AG10803 (cell line): Measurements from ENCODE around the gene ARL3.

Experiments
- DNase-seq: peaks from one replicate; pipeline ENCODE4 v3.0.0; 2010; ENCODE audit warnings: low read depth
- H3K4me3 ChIP-seq: 2 replicates; pipeline ENCODE4 v1.5.1; 2011; ENCODE audit warnings: mild to moderate bottlenecking, low read length, control low read depth
- CTCF ChIP-seq: conservative IDR thresholded peaks from 2 replicates; pipeline ENCODE4 v1.5.1; 2011; ENCODE audit warnings: mild to moderate bottlenecking, low read length, control low read depth, inconsistent platforms

ARL3 gene

GRCh38 chr10:102758240-102758932 is 44.2 kb upstream of the ARL3 start:
- no peak for DNase-seq
- H3K4me3 ChIP-seq: no peak overlapping the region
- TF ChIP-seq CTCF: no peak

GRCh38 chr10:102757323-102757722 is 43.1 kb upstream of the ARL3 start:
- no peak for TF ChIP-seq CTCF
- no peak for DNase-seq
- no peak overlapping the region for H3K4me3 ChIP-seq

- peak; percentile 81 for DNase-seq
- TF ChIP-seq CTCF: no peak
- no peak overlapping the region for H3K4me3 ChIP-seq
Measured at GRCh38 chr10:102753718-102754117, 39.5 kb upstream of the ARL3 start.

GRCh38 chr10:102752934-102753664 is 38.9 kb upstream of the ARL3 start:
- DNase-seq: peak; percentile 88
- peak; percentile 69 for TF ChIP-seq CTCF
- peak overlapping the region; percentile 25 for H3K4me3 ChIP-seq

- H3K4me3 ChIP-seq: peak overlapping the region; percentile 25
- no peak for TF ChIP-seq CTCF
- peak; percentile 97 for DNase-seq
Measured at GRCh38 chr10:102752266-102752930, 38.2 kb upstream of the ARL3 start.

GRCh38 chr10:102745157-102745556 is 31.0 kb upstream of the ARL3 start:
- no peak for DNase-seq
- TF ChIP-seq CTCF: no peak
- peak overlapping the region; percentile 100 for H3K4me3 ChIP-seq
